Mesodermal cell (in vitro differentiated cells): ENCODE results near the gene B3GAT1.

Source experiments
- H3K27ac ChIP-seq: 2 replicates; pipeline ENCODE4 v1.7.0; 2013; ENCODE audit warnings: mild to moderate bottlenecking, low read depth, low read length, moderate library complexity; ENCODE audit not compliant: severe bottlenecking
- H3K36me3 ChIP-seq: 2 replicates; pipeline ENCODE4 v1.7.1; 2013; ENCODE audit warnings: mild to moderate bottlenecking, low read length, moderate library complexity; ENCODE audit not compliant: control insufficient read depth, insufficient read depth
- H3K4me1 ChIP-seq: one replicate; pipeline ENCODE4 v1.7.1; 2013; ENCODE audit warnings: mild to moderate bottlenecking, low read length; ENCODE audit not compliant: insufficient read depth, control insufficient read depth, poor library complexity, severe bottlenecking
- H3K4me3 ChIP-seq: 2 replicates; pipeline ENCODE4 v1.7.0; 2013; ENCODE audit warnings: low read length, control low read depth, mild to moderate bottlenecking; ENCODE audit not compliant: insufficient read depth, poor library complexity, severe bottlenecking; ENCODE audit errors: extremely low read depth
- H3K9me3 ChIP-seq: 2 replicates; pipeline ENCODE4 v1.7.1; 2013; ENCODE audit warnings: mild to moderate bottlenecking, low read length, moderate library complexity; ENCODE audit not compliant: control insufficient read depth
- WGBS, 2 experiments: methylation state at CpG; one replicate each; pipeline ENCODE4 v1.1.5; 2013; ENCODE audit warnings: missing lambda C conversion rate in 2 of 2; ENCODE audit not compliant: insufficient coverage in 2 of 2; 5-methylcytosine and 5-hydroxymethylcytosine counted together

Gene B3GAT1

DNA sequence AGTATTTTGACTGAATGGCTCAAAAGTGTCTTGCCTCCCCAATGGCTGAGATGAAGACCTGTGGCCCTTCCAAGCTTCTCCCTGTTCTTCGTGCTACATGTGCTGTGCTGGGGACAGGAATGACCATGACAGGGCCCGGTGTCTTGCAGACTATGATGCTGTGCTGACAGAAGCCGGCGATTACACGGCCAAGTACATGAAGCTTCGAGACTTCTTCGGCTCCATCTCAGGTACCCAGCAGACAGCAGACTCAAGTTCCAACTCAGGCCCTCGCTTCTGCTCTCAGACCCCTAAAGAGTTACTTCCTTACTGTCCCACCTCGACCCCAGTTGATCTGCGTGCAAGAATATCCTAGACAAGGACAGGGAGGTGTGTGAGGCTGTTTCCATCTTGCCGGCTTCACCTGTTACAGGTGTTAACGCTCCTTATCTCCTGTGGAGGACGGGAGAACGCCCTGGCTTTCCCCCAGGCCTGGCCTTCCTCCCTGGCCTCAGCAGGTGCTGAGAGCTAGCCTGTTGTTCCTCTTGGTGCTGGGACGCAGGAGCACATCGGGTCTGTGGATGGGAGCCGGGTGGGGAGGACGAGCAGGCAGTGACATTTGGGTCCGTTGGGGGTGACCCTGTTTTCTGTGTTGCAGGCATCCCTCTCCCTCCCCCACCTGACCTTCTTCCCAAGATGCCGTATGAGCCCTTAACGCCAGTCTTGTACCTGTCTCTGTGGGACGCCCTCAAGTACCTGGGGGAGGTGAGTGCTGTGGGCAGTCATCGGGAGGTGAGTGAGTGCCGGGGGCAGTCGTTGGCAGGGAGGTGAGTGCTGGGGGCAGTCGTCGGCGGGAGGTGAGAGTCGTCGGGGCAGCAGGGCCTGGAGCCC, 42.2 kb downstream of the B3GAT1 start:
- H3K9me3 ChIP-seq, result no peaks in the 10 kb centered on the region
- no peaks in the 10 kb centered on the region for H3K36me3 ChIP-seq
- H3K4me3 ChIP-seq, result no peak overlapping the region
- no peaks in the 10 kb centered on the region for H3K4me1 ChIP-seq
- WGBS, 2 experiments, result 92 to 93% methylated on average over 17 to 28 of the region's 30 CpGs
- H3K27ac ChIP-seq, result no peak overlapping the region

- Histone ChIP-seq H3K9me3 (no peaks in the 10 kb centered on the region), H3K4me3 (no peak overlapping the region), H3K27ac (no peak overlapping the region), H3K4me1 (no peaks in the 10 kb centered on the region), H3K36me3 (no peaks in the 10 kb centered on the region)
- WGBS, 2 experiments, result 88 to 93% methylated on average over 16 to 17 of the region's 18 CpGs
Measured at GRCh38 chr11:134367781-134368180, 44.3 kb downstream of the B3GAT1 start.

GRCh38 chr11:134366254-134366653, 45.8 kb downstream of the B3GAT1 start:
- Histone ChIP-seq H3K27ac (no peak overlapping the region), H3K36me3 (no peaks in the 10 kb centered on the region), H3K4me1 (no peaks in the 10 kb centered on the region), H3K4me3 (no peak overlapping the region), H3K9me3 (no peaks in the 10 kb centered on the region)
- 90 to 94% methylated on average over 3 to 4 of the region's 7 CpGs for WGBS, 2 experiments

DNA sequence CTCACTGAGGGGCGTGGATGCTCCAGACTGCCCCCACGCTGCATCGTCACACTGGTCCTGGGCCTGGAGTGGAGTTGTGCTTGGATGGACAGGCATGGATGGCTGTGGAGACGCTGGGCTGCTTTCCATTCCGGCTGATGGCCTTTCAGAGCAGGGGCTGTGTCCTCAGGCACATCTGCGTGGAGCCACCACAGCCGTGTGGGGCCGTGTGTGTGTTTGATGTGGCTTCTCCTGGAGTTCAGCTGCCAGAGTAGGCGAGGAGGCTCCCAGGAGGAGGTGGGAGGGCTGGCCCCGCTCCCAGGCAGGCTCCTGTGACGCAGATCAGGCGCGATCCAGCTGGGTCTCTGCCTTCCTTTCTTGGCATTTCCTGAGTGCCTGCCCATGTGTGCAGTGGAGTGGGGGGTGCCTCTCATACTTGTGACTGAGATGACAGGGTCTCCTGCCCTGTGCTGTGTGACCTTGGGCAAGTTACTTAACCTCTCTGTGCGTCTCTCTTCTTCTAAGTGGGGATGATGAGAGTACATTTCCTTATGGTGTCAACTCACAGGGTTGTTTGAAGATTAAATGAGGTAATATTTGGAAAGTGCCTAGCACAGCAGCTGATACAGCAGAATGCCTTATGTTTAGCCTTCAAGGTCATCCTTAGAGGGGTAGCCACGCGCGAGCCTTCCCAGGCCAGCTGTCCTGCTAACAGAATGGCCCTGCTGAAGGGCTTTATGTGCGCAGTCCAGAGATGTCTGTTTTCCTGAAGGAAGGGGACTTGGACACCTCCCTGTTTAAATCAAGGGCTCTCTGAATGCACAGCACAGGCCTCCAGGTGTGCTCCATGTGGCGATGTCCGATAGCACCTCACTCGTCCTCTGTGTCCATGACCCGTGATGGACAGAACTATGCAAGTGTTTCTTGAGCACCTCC, 46.8 kb downstream of the B3GAT1 start:
- no peak overlapping the region for H3K4me3 ChIP-seq
- no peaks in the 10 kb centered on the region for H3K4me1 ChIP-seq
- H3K27ac ChIP-seq, result no peak overlapping the region
- 89 to 94% methylated on average over 16 to 18 of the region's 22 CpGs for WGBS, 2 experiments
- H3K9me3 ChIP-seq, result no peaks in the 10 kb centered on the region
- H3K36me3 ChIP-seq, result no peaks in the 10 kb centered on the region

DNA sequence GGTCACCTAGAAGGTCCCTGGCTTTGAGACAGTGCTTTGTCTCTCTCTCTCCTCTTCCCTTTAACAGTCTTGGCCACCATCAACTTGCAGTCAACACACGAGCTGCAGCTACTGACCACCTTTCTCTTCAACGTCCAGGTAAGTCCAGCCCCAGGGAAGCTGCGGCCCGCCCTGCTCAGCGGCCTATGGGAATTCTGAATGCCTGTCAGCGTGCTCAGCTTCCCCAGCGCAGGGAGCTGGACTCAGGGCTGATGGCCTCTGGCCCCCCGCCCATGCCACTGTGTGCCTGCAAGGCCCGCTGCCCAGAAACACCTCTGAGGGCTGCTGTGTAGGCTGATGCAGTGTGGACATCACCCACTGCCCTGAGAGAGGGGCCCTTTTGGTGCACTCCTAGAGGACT, 47.8 kb downstream of the B3GAT1 start:
- H3K27ac ChIP-seq, result no peak overlapping the region
- no peaks in the 10 kb centered on the region for H3K9me3 ChIP-seq
- 87 to 92% methylated on average over 7 to 8 of the region's 9 CpGs for WGBS, 2 experiments
- no peak overlapping the region for H3K4me3 ChIP-seq
- H3K36me3 ChIP-seq, result no peaks in the 10 kb centered on the region
- H3K4me1 ChIP-seq, result no peaks in the 10 kb centered on the region

DNA sequence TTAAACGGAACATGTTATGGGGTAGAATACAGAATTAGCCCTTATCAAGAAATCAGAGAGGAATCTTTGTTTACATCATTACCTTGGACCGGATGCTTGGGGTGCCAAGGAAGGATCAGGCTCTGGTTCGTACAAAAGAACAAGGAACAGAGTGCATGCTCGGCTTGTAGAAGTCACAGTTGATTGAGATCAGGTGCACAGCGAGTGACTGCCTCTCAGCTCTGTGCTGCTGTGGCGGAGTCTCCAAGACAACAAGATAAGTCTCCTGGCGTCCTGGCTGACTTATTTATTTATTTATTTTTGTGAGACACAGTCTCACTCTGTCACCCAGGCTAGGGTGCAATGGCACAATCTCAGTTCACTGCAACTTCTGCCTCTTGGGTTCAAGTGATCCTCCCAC, 48.5 kb downstream of the B3GAT1 start:
- no peak overlapping the region for H3K27ac ChIP-seq
- H3K4me1 ChIP-seq, result no peaks in the 10 kb centered on the region
- H3K9me3 ChIP-seq, result no peaks in the 10 kb centered on the region
- H3K36me3 ChIP-seq, result no peaks in the 10 kb centered on the region
- H3K4me3 ChIP-seq, result no peak overlapping the region
- WGBS, 2 experiments, result 89 to 92% methylated on average over 4 to 6 of the region's 7 CpGs

GRCh38 chr11:134363161-134363560, 48.9 kb downstream of the B3GAT1 start:
- no peak overlapping the region for H3K27ac ChIP-seq
- H3K4me1 ChIP-seq, result no peaks in the 10 kb centered on the region
- no peak overlapping the region for H3K4me3 ChIP-seq
- WGBS, 2 experiments, result 91% methylated on average over 4 to 8 of the region's 9 CpGs
- no peaks in the 10 kb centered on the region for H3K9me3 ChIP-seq
- H3K36me3 ChIP-seq, result no peaks in the 10 kb centered on the region

- H3K4me3 ChIP-seq, result no peak overlapping the region
- no peak overlapping the region for H3K27ac ChIP-seq
- no peaks in the 10 kb centered on the region for H3K36me3 ChIP-seq
- 88 to 92% methylated on average over 19 to 26 of the region's 32 CpGs for WGBS, 2 experiments
- H3K9me3 ChIP-seq, result no peaks in the 10 kb centered on the region
- H3K4me1 ChIP-seq, result no peaks in the 10 kb centered on the region
Measured at GRCh38 chr11:134362192-134362901, 49.7 kb downstream of the B3GAT1 start.

DNA sequence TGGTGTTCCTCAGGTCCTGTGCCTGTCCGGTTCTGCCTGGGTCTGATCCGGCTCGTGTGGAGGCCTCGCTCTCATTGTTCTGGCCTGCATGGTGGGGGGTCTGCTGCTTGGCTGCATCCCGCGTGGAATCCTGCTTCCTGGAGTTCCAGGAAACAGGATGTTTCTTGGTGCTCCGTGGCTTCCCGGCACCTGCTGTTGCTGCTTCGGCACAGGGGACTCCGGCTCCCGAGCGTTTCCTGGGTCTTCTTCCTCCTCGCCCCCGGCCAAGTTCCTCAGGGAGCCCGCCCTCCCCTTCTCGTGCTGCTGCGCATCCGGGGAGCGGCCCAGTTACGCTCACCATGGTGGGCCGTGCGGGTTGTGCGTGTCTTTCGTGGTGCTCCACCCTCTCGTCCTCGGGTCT, 50.4 kb downstream of the B3GAT1 start:
- no peaks in the 10 kb centered on the region for H3K36me3 ChIP-seq
- H3K27ac ChIP-seq, result no peak overlapping the region
- H3K4me1 ChIP-seq, result no peaks in the 10 kb centered on the region
- 82 to 84% methylated on average over 12 to 25 of the region's 26 CpGs for WGBS, 2 experiments
- H3K4me3 ChIP-seq, result no peak overlapping the region
- H3K9me3 ChIP-seq, result no peaks in the 10 kb centered on the region

- H3K27ac ChIP-seq, result no peak overlapping the region
Measured at GRCh38 chr11:134360050-134360835, 51.8 kb downstream of the B3GAT1 start.

More at GRCh38 chr11:134360050-134360835, 51.8 kb downstream of the B3GAT1 start:
- Histone ChIP-seq H3K4me3 (no peak overlapping the region), H3K4me1 (no peaks in the 10 kb centered on the region), H3K36me3 (no peaks in the 10 kb centered on the region), H3K9me3 (no peaks in the 10 kb centered on the region)
- WGBS, 2 experiments, result 32 to 40% methylated on average over 21 to 25 of the region's 30 CpGs
